Measurements from ENCODE around the gene SF3B3.
"Not testable (repeated sequence)": the region's sequence is repeated elsewhere in the genome, so short reads cannot be mapped to it uniquely, and the experiment has no call there.

The SF3B3 gene

GRCh38 chr16:70569752-70570151 is 46.1 kb downstream of the SF3B3 start:
- DNase-seq, result no peak

- no peak for DNase-seq
Measured at GRCh38 chr16:70570967-70571570, 47.5 kb downstream of the SF3B3 start.

- DNase-seq, result no peak
Measured at GRCh38 chr16:70571623-70572022, 48.0 kb downstream of the SF3B3 start.

DNA sequence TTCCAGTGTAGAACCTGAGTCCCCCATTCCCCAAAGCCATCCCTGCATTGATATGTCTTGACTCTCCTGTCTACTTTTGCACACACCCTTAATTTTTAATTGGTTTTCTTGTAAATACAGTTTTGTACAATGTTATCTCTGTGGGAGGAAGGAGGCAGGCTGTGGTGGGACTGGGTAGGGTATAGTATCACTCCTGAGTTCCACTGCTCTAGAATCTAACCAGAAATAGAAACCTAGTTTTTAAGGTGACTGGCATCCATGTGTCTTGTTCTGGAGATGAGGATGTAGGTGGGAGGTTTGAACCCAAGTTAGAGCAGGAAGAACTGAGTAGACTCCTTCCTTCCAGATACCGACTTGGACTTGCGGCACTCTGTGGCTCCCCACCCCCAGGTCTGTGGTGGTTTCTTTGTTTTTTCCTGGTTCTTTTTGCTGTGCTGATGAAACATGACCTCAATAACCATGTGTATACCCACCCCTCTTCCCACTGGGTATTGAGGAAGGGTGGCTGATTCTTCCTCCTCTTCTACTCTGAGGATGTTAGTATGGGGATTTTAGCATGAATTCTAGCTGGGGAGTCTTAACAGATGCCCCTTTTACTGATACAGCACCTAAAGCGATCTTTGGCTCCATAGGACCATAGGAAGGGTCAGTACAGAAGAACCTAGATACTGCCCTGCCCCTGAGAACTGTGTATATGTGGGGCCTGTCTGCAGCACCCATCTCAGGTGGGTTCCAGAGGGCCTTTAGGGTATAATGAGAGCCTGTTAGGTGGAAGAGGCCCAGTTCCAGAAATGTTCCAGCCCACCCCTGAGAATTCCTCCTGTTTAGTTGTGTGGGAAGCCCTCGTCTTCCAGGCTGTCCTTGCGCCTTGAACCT is 48.7 kb downstream of the SF3B3 start:
- DNase-seq, result no peak

DNA sequence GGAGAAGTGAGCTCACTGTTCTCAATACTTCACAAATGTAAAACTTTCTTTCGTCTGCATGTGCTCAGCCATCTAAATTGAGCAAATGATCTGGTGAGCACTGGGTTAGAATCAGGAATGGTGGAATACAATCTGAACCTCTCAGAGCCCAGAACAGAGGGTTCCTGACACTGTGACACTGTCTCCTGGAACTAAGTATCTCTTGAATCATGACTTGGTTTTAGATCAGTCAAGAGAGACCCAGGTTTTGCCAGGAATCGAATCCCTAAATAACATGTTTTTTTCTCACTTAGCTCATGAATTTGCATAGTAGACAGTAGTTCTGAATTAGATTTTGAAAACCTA is 49.3 kb downstream of the SF3B3 start:
- no peak for DNase-seq

- DNase-seq, result no peak
Measured at GRCh38 chr16:70573451-70574121, 50.0 kb downstream of the SF3B3 start.

DNA sequence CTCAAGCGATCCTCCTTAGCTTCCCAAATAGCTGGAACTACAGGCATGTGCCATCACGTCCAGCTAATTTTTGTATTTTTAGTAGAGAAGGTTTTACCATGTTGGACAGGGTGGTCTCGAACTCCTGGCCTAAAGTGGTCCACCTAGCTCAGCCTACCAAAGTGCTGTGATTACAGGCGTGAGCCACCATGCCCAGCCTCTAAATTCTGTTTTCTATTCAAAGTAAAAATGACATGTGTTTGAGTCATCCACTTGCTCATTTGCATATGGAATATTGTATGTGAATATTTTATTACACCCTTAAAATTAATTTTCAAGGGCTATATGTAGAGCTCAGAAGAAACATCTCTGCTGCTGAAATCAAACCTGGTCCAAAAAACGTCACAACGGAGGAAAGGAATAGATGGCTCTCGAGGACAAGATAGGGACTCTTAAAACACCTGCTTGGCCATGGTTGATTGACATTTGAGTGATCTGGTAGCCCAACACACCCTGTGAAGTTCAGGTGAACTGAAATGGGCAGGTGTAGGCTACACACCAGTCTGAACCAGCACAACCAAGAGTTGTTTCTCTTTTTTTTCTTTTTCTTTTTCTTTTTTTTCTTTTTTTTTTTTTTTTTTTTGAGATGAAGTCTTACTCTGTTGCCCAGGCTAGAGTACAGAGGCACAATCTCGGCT is 51.1 kb downstream of the SF3B3 start:
- no peak for DNase-seq

DNA sequence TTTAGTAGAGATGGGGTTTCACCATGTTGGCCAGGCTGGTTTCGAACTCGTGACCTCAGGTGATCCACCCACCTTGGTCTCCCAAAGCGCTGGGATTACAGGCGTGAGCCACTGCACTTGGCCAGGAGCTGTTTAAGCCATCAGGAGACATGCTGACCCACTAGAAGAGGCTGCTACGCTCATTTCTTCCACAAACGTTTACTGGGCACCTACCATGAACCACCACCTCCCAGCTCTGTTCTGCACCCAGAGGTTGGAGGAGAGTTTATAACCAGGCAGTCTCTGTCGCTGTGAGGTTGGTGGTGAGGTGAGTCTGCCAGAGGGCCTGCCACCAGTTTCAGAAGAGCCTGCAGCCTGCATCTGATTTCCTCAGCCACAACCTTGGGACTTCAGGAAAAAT is 51.8 kb downstream of the SF3B3 start:
- DNase-seq, result no peak

GRCh38 chr16:70576431-70577255 is 53.0 kb downstream of the SF3B3 start:
- peak; percentile 6 for DNase-seq

DNA sequence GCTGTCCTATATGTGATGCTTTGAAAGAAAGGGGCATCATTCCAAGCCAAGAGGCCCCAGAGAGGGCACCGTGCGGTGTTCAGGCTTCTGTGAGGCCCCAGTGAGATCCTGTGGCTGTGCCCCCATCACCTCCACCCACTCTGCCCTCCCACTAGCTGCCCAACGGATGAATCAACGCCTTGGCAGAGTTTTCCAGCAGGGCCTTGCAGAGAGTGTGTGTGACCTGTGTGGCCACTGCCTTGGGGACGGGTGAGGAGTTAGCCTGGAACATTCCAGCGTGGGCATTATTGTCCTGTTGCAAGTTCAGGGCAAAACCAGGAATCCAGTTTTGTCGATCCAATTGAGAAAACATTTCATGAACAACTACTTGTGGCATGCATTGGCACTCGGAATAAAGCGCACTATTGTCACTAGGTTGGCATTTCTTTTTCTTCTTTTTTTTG is 53.7 kb downstream of the SF3B3 start:
- DNase-seq, result no peak

DNA sequence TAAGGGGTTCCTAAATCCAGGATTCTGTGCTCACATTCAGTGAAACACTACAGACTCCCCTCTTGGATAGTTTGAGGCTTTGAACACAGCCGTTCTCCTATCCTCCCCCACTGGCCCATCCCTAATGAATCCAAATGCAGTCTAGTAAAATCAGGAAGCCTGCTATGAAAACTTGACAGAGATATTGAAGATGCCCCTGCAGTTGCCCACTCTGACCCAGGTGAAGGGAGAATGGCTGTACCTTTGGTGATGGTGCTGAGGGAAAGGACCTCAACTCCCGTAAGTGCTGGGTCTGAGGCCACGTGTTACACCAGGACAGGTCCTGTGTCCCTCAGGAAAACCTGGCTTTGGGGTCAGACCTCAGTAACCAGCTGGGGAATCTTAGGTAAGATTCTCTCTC is 54.4 kb downstream of the SF3B3 start:
- no peak for DNase-seq

GRCh38 chr16:70579248-70579647 is 55.6 kb downstream of the SF3B3 start:
- DNase-seq, result no peak

DNA sequence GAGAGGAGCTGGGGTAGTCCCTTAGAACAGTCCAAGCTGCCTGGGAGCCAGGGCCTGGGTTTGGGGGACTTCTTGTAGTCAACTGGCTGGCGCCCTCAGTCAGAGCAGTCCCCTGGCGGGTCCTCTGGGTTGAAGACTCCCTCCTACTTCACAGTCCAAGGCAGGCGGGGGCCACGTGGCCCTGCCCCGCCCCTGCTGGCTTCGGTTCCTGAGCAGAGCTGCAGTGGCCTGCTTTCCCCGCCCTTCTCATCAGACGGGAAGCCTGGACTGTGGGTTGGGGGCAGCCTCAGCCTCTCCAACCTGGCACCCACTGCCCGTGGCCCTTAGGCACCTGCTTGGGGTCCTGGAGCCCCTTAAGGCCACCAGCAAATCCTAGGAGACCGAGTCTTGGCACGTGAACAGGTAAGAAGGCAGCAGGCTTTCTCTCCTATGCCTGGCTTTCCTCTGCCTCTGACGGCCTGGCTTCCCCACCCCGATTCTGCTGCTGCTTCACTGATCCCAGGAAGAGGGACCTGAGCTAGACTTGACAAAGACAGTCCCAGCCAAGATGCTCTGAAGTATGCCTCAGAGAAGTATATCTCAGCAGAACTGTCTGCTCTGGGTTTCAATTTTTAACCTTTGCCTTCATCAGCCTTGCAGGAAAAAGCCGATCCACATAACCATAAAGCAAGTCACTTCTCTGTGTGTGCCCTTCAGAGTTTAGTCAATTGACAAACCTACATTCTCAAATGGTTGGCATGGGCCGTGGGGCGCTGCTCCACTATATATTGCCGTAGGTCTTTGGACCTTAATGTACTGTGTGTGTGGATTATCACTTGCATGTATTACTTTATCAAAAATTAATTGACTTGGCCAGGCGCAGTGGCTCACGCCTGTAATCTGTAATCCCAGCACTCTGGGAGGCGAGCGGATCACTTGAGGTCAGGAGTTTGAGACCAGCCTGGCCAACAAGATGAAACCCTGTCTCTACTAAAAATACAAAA is 56.3 kb downstream of the SF3B3 start:
- no peak for DNase-seq

GRCh38 chr16:70582280-70582978 is 58.8 kb downstream of the SF3B3 start:
- no peak for DNase-seq

- DNase-seq, result no peak
Measured at GRCh38 chr16:70586731-70587130, 63.1 kb downstream of the SF3B3 start.

DNA sequence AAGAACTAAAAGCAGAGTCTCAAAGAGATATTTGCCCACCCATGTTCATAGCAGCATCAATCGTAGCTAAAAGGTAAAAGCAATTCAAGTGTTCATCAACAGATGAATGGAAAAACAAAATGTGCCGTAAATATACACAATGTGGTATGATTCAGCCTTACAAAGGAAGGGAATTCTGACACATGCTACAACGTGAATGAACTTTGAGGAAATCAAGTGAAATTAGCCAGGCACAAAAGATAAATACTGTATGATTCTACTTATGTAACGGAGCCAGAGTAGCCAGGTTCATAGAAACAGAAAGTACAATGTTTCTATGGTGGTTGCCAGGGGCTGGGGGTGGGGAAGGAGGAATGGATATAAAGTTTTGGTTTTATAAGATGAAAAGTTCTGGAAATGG is 64.9 kb downstream of the SF3B3 start:
- DNase-seq, result no peak

GRCh38 chr16:70589416-70589815 is 65.8 kb downstream of the SF3B3 start:
- DNase-seq, result not testable (repeated sequence)

DNA sequence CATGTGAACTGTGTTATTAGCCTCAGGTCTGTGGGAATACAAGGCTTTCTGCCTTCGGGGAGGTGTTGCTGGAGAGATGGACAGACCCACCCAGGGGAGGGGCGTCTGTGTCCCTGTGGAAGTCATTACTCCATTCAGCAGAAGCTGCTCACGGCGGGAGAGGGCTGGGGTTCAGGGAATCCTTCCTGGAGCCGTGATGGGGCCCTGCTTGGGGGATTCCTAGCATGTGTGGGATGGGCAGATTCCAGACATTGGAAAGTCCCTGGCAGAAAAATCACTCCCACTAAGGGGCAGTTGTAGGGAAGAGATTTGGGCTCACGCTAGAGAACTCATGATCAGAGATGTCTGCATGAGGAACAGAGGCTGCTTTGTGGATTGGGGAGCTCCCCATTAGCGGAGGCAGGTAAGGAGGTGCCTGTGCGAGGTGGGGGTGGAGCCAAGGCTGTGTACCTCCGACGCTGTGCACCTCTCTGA is 66.4 kb downstream of the SF3B3 start:
- no peak for DNase-seq

- no peak for DNase-seq
Measured at GRCh38 chr16:70590722-70591415, 67.3 kb downstream of the SF3B3 start.

DNA sequence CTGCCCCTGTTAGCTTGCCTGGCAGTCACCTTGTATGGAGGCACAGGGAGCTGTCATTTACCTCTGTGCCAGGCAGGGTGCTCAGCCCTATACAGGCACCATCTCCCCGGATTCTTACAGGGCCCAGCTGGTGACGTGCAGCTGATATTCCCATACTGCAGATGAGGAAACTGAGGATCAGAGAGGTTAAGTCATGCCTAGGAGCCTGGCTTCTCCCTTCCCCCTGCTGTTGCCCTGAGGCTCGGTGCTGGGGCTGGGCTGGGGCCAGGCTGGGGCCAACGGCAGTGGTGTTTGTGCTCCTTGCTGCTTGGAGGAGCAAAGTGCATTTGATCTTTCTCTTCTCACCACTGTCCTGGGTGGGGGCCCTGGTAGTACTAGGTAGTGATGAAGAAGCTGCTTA is 68.0 kb downstream of the SF3B3 start:
- no peak for DNase-seq
